GM19395 (cell line): ENCODE data around the gene COL8A2.

Experiments used
- ATAC-seq: cut with Tn5 transposase; IDR thresholded peaks from one replicate; pipeline ENCODE4 v1.9.1; 2021; ENCODE audit warnings: mild to moderate bottlenecking, moderate library complexity; ENCODE audit not compliant: unreplicated experiment

Gene COL8A2

DNA sequence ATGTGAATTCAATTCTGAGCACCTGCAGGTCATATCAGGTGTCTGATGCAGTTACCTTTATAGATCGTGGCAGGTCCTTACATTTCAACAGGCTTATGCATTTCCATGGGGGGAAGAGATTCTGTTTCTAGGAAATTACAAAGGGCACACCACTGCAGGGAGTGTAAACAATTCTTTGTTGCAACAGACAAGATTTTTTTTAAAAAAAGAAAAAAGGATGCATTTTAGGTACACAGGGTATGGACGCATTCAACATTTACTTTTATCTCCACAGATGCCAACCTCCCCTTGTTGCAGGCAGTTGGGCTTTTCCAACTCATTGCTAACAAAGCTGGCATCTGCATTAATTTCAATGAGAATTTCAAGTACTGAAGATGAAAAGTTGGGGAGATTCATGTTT is 54.7 kb downstream of the COL8A2 start:
- ATAC-seq: no peak

DNA sequence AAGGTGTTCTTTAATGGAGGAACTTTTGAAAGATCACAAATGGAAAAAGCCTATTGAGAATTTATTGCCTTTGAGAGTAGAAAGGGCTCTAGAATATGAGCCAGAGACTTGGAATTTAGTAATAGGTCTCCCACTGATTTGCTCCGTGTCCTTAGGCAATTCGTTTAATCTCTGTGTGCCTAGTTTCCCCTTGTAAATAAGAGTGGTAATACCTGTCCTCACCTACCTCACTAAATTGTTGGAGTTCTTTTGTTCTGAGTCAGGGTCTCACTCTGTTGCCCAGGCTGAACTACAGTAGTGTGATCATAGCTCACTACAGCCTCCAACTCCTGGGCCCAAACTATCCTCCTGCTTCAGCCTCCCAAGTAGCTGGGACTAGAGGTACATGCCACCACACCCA is 56.2 kb downstream of the COL8A2 start:
- no peak for ATAC-seq

DNA sequence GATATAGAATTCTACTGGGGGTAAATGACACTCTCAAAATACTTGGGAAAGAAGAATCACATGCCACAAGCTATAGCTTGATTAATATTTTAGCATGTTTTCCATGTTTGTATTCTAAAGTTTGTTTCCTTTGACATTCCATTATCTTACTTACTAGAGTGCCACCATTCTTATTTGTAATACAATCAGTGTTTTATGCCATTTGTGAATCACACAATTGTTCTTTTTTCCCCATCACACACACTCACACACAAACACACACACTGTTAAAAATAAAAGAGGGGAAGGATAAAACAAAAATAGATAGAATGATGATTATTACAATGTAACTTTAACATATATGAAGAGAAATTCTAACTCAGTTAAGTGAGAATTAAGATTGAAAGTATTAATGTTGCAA is 57.2 kb downstream of the COL8A2 start:
- no peak for ATAC-seq

DNA sequence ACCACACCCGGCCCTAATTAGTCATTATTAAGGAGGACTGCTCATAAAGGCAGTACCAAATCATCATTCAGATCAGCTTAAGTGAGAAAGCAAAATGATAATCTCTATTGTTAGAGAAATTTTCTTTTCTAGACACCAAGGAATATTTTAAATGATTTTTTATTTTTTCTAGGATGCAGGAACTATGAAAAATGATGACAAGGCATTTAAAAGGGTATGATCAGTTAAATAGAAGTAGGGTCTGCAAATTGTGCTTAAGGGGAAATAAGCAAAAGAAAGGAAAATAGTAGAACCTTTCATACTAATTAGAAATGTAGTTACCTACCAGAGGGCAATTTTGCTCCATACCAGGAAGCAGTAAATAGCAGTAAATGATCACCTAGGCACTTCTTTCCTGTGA is 62.7 kb downstream of the COL8A2 start:
- ATAC-seq: no peak

DNA sequence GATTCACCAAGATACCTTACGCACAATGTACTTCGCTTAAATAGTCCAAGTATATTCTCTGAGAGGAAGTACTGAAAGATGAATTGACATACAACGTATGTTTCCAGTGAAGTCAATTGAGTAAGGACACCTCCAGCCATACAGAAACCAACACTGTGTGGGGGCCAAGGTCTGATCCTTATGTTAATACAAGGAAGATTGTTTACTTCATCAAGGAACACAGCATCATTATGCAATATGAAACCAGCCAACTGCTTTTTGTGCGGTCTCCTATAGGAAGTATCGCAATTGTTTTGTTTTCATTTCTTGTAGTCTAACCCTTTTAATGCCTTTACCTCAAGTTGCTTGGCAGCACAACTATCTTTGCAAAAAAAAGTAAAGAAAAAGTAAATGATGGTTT is 69.3 kb downstream of the COL8A2 start:
- no peak for ATAC-seq

DNA sequence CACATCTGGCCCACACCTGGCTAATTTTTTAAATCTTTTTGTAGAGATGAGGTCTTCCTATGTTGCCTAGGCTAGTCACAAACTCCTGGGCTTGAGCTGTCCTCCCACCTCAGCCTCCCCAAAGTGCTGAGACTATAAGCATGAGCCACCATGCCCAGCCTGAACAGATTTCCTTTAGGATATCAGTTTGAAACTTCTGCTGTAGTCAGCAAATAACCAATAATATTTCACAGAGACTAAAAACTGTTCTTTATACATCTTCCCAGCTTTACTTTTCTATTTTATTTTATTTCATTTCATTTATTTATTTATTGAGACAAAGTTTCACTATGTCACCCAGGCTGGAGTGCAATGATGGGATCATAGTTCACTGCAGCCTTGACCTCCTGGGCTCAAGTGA is 71.0 kb downstream of the COL8A2 start:
- no peak for ATAC-seq

DNA sequence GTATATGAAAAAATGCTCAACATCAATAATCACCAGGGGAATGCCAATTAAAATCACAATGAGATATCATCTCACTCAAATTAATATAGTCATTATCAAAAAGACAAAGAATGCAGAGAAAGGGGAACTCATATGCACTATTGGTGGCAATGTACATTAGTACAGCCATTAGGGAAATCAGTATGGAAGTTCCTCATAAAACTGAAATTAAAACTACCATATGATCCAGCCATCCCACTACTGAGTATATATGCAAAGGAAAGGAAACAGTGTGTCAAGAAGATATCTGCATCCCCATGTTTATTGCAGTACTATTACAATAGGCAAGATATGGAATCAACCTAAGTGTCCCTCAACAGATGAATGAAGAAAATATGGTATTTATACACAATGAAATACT is 73.2 kb downstream of the COL8A2 start:
- no peak for ATAC-seq
